A673 (cell line): ENCODE results near the gene ESPNL. TPM values are rescaled to one million over a fixed set of nuclear protein-coding genes. Genes with fewer than 3 reads are reported as not detected.

Experiments used
- BruUV-seq: library from RNA; stranded (reverse); fragments of 400-500 nt; replicated peaks from 2 replicates; lab custom pipeline; 2021; lab: Mats Ljungman, UMichigan
- CTCF ChIA-PET: fragments of 300-600 bp; sonication (Branson Sonifier 250); formaldehyde crosslinking; loops from one replicate; lab custom pipeline; 2022; ENCODE audit warnings: antibody characterized with exemption; lab: Charles Lee
- POLR2A ChIA-PET: fragments of 300-600 bp; sonication (Branson Sonifier 250); formaldehyde crosslinking; loops from one replicate; lab custom pipeline; 2022; ENCODE audit warnings: antibody characterized with exemption; ENCODE audit not compliant: low non-redundant PET; lab: Charles Lee
- DNase-seq: peaks from one replicate; pipeline ENCODE4 v3.0.0-alpha.2; 2015; ENCODE audit warnings: low spot score
- H3K27ac ChIP-seq: fragments of 200-600 bp; sonication (generic); 2 replicates; pipeline ENCODE4 v1.5.1; 2016; ENCODE audit warnings: mixed run types, low read depth, mild to moderate bottlenecking, mixed read lengths, antibody characterized with exemption, low read length; ENCODE audit not compliant: poor library complexity, severe bottlenecking
- H3K27me3 ChIP-seq: fragments of 200-600 bp; sonication (generic); replicated peaks from 2 replicates; pipeline ENCODE4 v1.6.1; 2017; ENCODE audit warnings: mixed run types, low read depth, mild to moderate bottlenecking, mixed read lengths, antibody characterized with exemption, low read length; ENCODE audit not compliant: insufficient read depth, poor library complexity
- H3K36me3 ChIP-seq: fragments of 200-600 bp; sonication (generic); 2 replicates; pipeline ENCODE4 v1.6.1; 2016; ENCODE audit warnings: mixed run types, mild to moderate bottlenecking, mixed read lengths, antibody characterized with exemption, low read length; ENCODE audit not compliant: insufficient read depth, poor library complexity, severe bottlenecking
- H3K4me1 ChIP-seq: fragments of 200-600 bp; sonication (generic); 2 replicates; pipeline ENCODE4 v1.6.1; 2017; ENCODE audit warnings: mixed run types, mild to moderate bottlenecking, mixed read lengths, antibody characterized with exemption, low read length; ENCODE audit not compliant: insufficient read depth, poor library complexity, severe bottlenecking
- H3K4me3 ChIP-seq: fragments of 200-600 bp; sonication (generic); 2 replicates; pipeline ENCODE4 v1.5.1; 2016; ENCODE audit warnings: low read depth, mixed run types, mild to moderate bottlenecking, mixed read lengths, low read length; ENCODE audit not compliant: poor library complexity, severe bottlenecking
- H3K9me3 ChIP-seq: fragments of 200-600 bp; sonication (generic); 2 replicates; pipeline ENCODE4 v1.6.1; 2016; ENCODE audit warnings: mixed run types, low read depth, mild to moderate bottlenecking, mixed read lengths, antibody characterized with exemption, low read length; ENCODE audit not compliant: poor library complexity, severe bottlenecking
- CTCF ChIP-seq: fragments of 300-800, 200-600 bp; sonication (generic); conservative IDR thresholded peaks from 2 replicates; pipeline ENCODE4 v1.5.1; 2017; ENCODE audit warnings: low read depth, mild to moderate bottlenecking, antibody characterized with exemption, low read length, moderate library complexity, mixed read lengths
- EZH2 ChIP-seq: fragments of 200-600 bp; sonication (generic); IDR thresholded peaks from 2 replicates; pipeline ENCODE4 v1.6.1; 2017; ENCODE audit warnings: borderline replicate concordance, low read depth, mild to moderate bottlenecking, mixed read lengths, antibody characterized with exemption, low read length; ENCODE audit not compliant: poor library complexity, severe bottlenecking
- intact Hi-C: fragments of 100-400 bp; cut with micrococcal nuclease; formaldehyde crosslinking; loops from one replicate; pipeline ENCODE4 v1.10.0; 2022; ENCODE audit not compliant: unreplicated experiment
- total RNA-seq: library from RNA; stranded (reverse); gene quantifications from 2 replicates; pipeline ENCODE4 v1.2.3, GENCODE V29; 2021

The ESPNL gene
- total RNA-seq, 1 experiment from 2014 or later = 0.30 TPM

DNA sequence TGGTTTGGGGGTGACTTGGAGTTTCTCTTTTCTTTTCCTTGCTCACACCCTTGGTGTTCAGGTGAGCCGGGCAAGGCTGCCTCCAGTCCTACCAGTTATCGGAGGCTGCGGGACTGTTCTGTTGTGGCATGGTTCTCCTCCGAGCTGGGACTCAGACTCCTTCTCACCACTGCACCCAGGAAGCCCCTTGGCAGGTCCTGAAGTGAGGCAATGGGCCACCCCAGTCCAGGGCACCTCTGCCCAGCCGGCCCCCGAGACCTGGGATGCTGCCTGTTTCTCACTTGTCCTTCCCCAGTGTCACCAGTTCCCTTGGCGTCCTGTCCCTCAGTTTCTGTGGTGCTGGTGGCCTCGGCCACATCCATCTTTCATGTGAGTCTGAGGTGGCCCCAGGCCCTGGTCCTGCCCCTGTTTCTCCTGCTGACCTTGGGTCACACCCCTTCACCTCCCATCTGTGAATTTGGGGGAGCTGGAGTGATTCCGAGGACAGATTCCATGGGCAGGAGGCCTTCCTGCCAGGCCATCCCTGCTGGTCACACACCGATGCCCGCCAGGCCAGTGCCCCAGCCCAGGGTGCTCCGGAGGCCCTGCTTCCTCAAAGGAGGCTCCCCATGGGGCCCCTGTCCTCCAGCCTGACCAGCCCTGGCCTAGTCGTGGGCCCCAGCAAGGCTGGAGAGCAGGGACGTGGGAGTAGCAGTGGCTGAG is 31.8 kb downstream of the ESPNL start:
- no peaks in the 10 kb centered on the region for H3K27me3 ChIP-seq
- ChIA-PET POLR2A (no interaction called here), CTCF (no interaction called here)
- no peaks in the 10 kb centered on the region for H3K36me3 ChIP-seq
- H3K4me1 ChIP-seq = no peaks in the 10 kb centered on the region
- H3K9me3 ChIP-seq = no peaks in the 10 kb centered on the region
- intact Hi-C loops = no loop called here
- TF ChIP-seq EZH2 (no peak), CTCF (no peak)
- no peak overlapping the region for H3K4me3 ChIP-seq
- DNase-seq = no peak
- H3K27ac ChIP-seq = no peak overlapping the region
- BruUV-seq = no TSS peak

DNA sequence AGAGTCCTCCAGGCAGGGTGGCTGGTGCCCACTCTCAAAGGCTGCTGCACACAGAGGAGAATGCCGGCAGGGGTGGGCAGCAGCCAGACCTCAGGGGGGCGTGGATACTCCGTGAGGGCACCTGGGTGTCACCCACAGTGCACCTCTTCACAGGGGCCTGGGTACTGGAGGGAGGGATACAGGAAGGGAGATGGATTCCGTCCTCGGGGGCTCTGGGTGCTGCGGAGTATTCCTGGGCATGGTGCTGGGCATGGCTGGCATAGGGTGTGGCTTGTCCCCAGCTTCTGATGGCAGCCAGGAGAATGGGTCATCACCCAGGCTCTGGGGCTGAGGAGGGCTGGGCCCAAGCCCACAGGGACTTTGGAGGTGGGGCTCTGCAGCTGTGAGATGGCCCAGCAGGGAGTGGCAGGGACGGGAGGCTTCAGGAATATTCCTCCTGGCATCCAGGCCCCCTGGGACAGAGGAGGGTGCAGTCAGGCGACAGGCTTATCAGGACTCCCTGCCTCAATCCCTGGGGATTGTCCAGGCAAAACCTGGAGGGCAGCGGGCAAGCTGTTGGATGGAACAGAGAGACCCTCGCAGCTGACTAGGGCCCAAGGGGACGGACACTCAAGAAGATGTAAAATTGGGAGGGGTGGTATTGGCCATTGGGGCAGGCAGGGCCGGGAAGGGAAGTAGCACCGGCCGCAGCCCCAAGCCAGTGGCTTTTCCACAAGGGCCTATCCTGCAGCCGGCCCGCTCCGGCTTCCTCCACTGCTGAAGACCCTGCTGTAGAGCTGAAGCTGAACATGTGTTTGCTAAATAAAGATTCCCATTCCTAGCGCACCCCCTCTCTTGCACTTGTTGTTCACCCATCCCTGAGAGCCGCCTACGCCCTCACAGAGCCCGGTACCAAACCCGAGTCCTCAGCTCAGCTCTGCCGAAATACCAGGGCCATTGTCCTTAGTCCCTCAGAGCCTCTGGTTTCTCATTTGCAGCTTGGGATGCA is 32.6 kb downstream of the ESPNL start:
- POLR2A ChIA-PET = no interaction called here
- H3K27ac ChIP-seq = no peak overlapping the region
- H3K4me1 ChIP-seq = no peaks in the 10 kb centered on the region
- no peak overlapping the region for H3K4me3 ChIP-seq
- intact Hi-C loops = no loop called here
- CTCF ChIA-PET = no interaction called here
- BruUV-seq = no TSS peak
- H3K36me3 ChIP-seq = no peaks in the 10 kb centered on the region
- no peak for DNase-seq
- TF ChIP-seq CTCF = no peak
- no peak for TF ChIP-seq EZH2
- H3K27me3 ChIP-seq = no peaks in the 10 kb centered on the region
- H3K9me3 ChIP-seq = no peaks in the 10 kb centered on the region

- no peak for DNase-seq
- Histone ChIP-seq H3K4me3 (no peak overlapping the region), H3K27ac (no peak overlapping the region), H3K27me3 (no peaks in the 10 kb centered on the region), H3K36me3 (no peaks in the 10 kb centered on the region), H3K9me3 (no peaks in the 10 kb centered on the region), H3K4me1 (no peaks in the 10 kb centered on the region)
- ChIA-PET CTCF (no interaction called here), POLR2A (no interaction called here)
- BruUV-seq = no TSS peak
- TF ChIP-seq CTCF = no peak
- no peak for TF ChIP-seq EZH2
- intact Hi-C loops = no loop called here
These were observed 33.6 kb downstream of the ESPNL start for GRCh38 chr2:238133499-238134392.
